ENCODE results near the gene RNF121.

The RNF121 gene

GRCh38 chr11:72007089-72007476 lies 78.2 kb downstream of the RNF121 start:
- no peak for DNase-seq

GRCh38 chr11:72007587-72007986 lies 78.7 kb downstream of the RNF121 start:
- no peak for DNase-seq

GRCh38 chr11:72008728-72009127 lies 79.9 kb downstream of the RNF121 start:
- no peak for DNase-seq

GRCh38 chr11:72009156-72009555 lies 80.3 kb downstream of the RNF121 start:
- no peak for DNase-seq

DNA sequence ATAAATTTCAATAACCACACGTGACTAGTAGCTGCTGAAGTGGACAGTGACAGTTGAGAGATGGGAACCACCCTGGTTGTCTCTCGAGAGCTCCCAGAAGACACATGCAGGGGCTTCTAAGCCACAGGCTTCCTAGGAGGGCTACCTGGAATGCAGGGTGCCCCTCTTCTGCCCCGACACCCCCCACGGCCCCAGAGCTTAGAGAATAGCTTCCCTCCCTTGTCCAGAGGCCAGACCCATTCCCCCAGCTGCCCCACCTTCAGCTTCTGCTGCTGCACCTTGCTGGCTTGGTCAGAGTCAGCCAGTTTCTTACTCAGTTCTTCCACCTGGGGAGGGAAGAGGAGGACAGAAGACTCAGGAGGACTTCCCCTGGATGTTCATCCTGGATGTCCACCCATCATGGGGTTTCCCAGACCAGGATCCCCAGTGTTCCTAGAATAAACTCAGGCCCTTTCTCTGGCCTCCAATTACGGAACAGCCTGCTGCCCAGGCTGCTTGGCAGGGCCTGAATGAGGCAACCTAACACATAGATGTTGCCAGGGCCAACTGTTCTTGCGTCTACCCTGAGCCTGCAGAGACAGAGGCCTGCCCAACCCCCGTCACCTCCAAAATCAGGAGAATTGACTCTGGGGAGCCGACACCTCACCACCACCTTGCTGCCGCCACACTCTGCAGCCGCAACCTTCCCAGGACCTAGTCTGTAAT lies 81.8 kb downstream of the RNF121 start:
- DNase-seq: no peak

- DNase-seq: no peak
These were observed 83.3 kb downstream of the RNF121 start for GRCh38 chr11:72012091-72012630.

- DNase-seq: no peak
These were observed 84.3 kb downstream of the RNF121 start for GRCh38 chr11:72012897-72013721.

DNA sequence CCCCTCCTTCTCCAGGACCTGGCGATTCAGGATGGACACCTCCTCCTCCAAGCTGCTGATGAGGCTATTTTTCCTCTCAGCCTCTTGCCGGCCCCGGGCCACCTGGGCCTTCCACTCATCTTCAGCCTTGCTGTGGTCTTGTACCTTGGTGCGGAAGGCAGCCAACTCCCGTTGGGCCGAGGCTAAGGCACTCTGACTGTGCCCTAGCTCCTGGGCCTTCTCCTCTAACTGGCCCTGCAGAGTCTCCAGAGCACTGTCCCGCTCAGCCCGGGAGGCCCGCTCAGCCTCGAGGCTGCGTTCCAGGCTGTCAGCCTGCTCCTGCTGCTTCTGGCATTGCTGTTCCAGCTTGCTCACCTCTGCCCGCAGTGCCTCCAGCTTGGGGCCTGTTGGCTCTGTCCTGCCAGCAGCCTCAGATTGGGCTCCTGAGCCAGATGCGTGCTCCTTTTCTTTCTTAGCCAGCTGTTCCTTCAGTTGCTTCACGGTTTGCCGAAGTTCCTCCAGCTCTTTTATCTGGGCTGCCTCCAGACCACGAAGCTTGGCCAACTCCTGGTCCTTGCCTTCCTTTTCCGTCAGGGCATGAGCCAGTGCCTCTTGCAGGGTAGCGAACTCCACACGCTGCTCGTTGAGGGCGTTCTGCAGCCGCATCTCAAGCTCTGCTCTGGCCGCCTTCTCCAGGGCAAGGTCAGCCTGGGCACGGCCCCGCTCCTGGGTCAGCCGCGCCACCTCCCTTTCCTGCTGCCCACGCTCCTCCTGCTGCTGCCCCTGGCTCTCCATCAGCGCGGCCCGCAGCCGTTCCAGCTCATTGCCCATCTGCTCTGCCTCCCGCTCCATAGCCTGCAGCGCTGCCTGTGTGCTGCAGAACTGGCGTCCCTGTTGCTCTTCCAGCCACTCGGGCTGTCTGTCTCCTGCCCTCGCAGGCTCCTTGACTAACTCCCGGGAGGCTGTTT lies 85.2 kb downstream of the RNF121 start:
- DNase-seq: no peak

DNA sequence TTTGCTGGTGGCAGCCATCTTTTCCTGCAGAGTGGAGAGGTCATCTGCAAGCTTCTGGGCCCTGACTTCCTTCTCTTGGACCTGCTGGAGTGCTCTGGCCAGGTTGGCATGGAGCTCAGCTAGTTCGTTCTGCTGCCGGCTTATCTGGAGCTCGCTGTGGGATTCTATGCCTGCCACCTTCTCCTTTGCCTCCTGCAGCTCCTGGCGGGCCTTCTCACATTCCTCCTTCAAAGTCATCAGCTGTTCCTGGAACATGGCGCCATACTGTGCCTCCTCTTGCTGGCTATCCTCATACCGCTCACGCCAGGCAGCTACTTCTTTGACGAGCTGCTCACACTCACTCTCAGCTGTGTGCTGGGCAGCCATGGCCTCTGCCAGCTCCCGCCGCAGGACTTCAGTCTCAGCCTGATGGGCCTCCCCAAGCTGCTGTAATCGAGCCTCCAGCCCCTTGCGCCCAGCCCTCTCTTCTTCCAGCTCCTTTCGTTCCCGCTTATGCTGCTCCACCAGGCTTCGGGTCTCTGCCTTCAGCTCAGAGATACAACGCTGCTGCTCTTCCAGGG lies 86.0 kb downstream of the RNF121 start:
- DNase-seq: no peak

DNA sequence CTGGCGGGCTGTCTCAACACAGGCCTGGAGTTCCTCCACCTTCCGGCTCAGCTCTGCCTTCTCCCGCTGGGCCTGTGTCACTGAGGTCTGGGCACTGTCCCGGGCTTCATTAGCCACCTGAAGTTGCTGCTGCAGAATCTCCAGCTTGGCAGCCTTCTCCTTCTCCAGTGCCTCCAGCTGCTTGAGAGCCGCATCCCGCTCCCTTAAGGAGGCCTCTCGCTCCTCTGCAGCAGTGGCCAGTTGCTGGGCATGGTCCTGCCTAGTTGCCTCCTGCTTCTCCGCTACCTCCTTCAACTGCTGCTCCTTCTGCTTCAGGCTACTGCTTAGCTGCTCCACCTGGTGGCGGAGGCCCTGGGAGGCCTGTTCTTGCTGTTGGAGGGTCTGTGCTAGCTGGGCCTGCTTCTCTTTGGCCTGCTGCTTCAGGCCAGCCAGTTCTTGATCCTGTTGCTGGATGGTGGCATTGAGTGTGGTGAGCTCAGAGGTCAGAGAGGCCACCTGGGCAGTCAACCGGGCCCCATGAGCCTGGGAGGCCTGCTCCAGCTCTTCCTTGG lies 86.7 kb downstream of the RNF121 start:
- DNase-seq: no peak

- no peak for DNase-seq
These were observed 89.3 kb downstream of the RNF121 start for GRCh38 chr11:72018171-72018570.

DNA sequence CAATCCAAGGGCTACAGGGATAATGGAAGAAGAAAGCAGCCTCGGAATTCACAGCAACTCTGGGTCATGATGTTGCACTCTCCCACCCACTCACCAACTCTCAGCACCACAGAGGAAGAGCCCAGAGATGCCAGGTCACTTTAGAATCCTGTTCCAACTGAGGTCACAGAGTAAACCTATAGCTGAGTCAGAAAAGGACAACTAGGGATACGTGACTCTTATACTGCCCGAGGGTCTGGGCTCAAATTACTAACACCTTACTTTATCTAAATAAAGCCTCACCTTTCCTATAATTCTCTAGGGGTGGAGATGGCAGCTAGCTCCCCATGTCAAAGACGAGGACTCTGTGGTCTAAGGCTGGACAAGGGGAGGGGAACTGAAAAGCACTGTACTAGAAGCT lies 94.5 kb downstream of the RNF121 start:
- DNase-seq: no peak

DNA sequence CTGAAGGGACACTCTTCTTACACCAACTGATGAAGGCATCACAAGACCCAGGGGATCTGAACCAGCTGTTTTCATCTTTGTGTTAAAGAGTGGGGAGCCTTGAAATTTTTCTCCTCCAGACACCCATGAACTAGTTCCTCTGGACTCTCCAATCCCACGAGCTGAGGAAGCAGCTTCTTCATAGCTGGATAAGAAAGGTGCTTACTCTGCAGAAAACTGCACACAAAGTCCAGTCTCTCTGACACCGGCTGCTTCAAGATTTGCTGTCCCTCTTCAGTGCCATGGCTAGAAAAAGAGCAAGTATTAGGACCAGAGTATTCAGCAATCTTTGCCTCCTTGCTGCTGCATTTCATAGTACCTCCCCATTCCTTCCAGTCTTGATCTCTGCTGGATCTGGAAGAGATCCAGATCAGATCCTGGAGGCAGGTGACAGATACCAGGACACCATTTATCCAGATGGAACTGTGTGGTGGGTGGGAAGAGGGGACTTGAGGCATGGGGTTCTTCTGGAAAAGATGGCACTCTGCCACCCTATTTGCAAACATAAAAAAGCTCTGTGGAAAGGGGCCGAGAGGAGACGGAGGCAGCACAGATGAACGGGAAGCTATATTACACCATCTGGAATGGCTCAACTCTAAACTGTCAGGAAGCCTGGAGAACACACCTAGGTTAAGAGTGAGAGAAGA lies 95.4 kb downstream of the RNF121 start:
- no peak for DNase-seq

GRCh38 chr11:72026090-72026489 lies 97.2 kb downstream of the RNF121 start:
- DNase-seq: no peak

DNA sequence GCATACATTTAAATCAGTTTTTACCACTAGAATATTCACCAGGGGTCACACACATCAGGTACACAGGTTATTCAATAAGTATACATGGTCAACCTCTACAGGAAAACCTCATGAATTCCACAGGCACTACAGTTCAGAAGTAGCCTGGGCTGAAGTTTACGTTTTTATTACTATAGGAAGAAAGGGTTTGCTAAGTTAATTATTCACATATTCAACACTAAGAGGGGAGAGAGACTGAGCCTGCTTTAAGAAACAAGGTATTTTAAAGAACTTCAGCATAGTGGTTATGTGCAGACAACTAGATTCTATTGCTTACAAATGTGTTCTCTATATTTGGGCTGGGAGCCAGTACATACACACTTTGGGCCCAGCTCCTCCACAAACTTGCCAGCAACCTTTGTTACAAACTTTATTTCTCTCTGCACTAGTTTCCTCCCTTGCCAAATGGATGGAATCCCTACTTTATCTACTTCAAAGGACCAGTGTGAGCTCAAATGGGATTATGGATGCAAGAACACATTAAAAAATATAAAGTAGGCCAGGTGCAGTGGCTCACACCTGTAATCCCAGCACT lies 101.7 kb downstream of the RNF121 start:
- no peak for DNase-seq

DNA sequence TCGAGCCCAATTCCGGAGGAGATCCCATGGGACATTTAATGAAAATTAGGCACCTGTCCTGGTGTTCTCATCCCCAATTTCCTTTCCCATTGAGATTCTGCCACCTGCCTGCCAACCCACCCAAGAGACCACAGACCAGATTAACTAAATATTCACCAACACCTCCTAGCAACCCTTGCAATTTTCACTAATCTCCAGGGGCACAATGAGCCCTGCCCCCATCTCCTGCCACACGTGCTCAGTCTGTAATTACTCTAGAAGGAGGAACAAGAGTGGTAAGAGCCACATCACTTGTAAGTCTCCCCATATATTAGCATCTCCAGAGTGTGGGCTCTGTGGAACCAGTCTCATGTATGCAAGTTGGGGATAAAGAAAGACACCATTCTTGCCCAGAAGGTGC lies 107.8 kb downstream of the RNF121 start:
- DNase-seq: no peak

DNA sequence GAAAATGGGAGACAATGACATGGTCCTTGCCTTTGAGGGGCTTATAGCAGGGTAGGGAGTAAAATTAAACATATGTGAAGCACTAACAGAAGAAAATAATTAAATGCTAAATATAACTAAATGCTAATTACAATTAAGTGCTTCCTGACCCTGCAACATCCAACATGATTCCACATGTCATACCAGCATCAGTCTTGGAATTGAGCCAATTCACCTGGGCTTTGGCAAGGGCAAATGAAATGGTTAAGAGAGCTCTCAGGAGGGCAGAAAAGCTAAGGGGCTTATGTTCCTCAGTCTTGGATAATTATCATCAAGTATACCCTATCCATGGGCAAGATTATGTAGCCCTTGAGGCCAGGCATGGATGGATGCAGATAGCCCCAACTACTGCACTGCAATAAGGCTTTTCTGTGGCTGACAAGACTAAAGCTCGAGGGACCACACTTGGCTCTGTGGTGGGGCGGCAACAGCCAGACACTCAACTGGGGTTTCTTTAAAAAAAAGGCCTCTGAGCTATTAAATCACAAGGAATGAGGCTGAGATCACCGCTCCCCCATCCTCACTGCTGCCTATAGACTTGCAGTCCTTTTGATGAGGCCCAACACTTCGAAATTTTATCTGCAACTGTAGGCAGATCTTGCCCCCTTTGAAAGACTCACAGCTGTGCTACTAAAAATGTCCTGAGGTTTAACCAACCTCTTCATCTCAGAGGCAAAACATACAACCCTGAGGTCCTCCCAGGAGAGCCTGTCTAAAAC lies 108.9 kb downstream of the RNF121 start:
- peak; percentile 53 for DNase-seq

DNA sequence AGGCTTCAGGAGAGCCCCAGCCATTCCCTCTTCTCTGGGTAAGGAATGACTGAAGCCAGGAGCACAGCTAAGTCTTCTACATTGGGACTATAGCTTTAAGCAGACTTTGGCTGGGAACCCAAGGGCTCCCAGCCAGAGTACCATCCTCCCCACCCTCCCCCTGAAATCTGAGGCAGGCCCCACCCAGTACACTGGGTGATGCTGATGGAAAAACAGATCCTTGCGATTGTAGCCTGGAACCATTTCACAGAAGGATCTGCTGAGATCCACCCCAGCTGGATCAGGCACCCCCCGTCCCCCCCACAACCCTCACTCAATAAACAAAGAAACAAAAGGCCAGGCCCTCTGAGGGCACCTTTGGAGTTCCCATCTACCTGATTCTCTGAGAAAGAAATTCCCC lies 109.6 kb downstream of the RNF121 start:
- DNase-seq: peak; percentile 42

DNA sequence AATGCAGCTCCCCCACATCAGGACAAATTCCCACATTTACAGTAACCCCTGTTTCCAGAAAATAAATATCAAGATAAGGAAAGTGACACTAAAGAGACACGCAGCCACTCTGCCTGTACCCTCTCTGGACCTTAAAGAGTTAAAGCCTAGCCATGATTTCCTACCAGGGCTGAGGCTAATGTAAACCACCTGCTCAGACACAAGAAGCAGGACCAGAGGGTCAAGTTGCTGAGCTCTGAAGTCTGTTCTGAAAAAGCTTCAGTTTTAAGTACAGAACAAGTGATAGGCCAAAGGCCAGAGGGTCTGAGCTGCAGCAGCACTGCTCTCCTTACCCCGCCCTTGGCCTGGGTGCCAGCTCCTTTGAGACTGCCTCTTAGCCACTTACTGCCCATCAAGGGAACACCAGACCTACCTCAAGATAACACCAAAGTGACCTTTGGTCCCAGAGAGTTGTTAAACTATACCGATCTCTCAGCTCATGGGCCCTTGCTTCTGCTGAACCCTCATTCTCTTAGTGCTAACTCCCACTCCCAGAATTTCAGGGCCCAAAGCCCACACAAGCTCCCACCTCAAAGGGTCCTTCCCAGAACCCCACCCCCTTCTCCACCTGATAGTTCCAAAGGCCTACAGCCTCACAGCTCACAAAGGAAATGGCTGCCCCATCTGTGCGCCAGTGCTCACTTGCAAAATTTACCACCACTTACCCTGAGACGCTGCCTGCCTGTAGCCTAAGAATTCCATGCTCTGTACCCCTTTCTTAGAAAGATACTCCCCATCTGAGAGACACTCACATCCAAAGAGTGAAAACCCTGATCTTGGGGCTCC lies 110.4 kb downstream of the RNF121 start:
- DNase-seq: no peak

All from COR-L47 (cell line).